ENCODE measurements around the gene IMMT. TPM values are rescaled to one million over a fixed set of nuclear protein-coding genes. Genes with fewer than 3 reads are reported as not detected.

The IMMT gene
- total and polyA plus RNA-seq, 2 experiments from 2014 or later = 71.0 to 96.7 TPM

- H4K20me1 ChIP-seq (replicated peaks; ENCODE audit: insufficient read depth) = peaks cover 17% of the 10 kb centered on the region
- no peaks in the 10 kb centered on the region for H3K79me2 ChIP-seq (replicated peaks; ENCODE audit: insufficient read depth)
- H3K27ac ChIP-seq (ENCODE audit: low read depth) = no peak overlapping the region
- ATAC-seq (no peak), DNase-seq (ENCODE audit: low spot score) (no peak)
- no peak overlapping the region for H2AFZ ChIP-seq
- no peak overlapping the region for H3K4me3 ChIP-seq
- H3K27me3 ChIP-seq (ENCODE audit: insufficient read depth) = no peaks in the 10 kb centered on the region
- H3K36me3 ChIP-seq (ENCODE audit: insufficient read depth) = peaks cover 82% of the 10 kb centered on the region
- TF ChIP-seq ZNF331 (CRISPR knock-in tag; IDR thresholded peaks at IDR 0.05; ENCODE audit: low read depth) = no peak
- Mint-ChIP-seq H3K4me1 (peaks cover 7% of the 10 kb centered on the region; the same call in 2 of the 3 replicates), H3K36me3 (ENCODE audit: low read depth) (peaks cover 95% of the 10 kb centered on the region), H3K27ac (no peak overlapping the region), H3K4me3 (no peak overlapping the region), H3K27me3 (ENCODE audit: insufficient read depth, low read depth, poor library complexity) (peaks cover 3% of the 10 kb centered on the region), H3K9me3 (no peaks in the 10 kb centered on the region)
- H3K4me1 ChIP-seq (ENCODE audit: insufficient read depth) = no peaks in the 10 kb centered on the region
- H3F3A ChIP-seq (replicated peaks; ENCODE audit: low read depth) = peaks cover 11% of the 10 kb centered on the region
- no peaks in the 10 kb centered on the region for H3K9me2 ChIP-seq (ENCODE audit: insufficient read depth)
- no peak overlapping the region for H3K4me2 ChIP-seq
Measured at GRCh38 chr2:86136141-86136540, 59.1 kb downstream of the IMMT start.

- Histone ChIP-seq H2AFZ (no peak overlapping the region), H3K4me1 (ENCODE audit: insufficient read depth) (no peaks in the 10 kb centered on the region), H3K9me2 (ENCODE audit: insufficient read depth) (no peaks in the 10 kb centered on the region), H3F3A (replicated peaks; ENCODE audit: low read depth) (peaks cover 8% of the 10 kb centered on the region; the same call in 1 of the 2 replicates), H3K27me3 (ENCODE audit: insufficient read depth) (no peaks in the 10 kb centered on the region), H3K79me2 (replicated peaks; ENCODE audit: insufficient read depth) (no peaks in the 10 kb centered on the region), H3K4me2 (no peak overlapping the region), H3K36me3 (ENCODE audit: insufficient read depth) (peaks cover 86% of the 10 kb centered on the region), H3K27ac (ENCODE audit: low read depth) (no peak overlapping the region), H4K20me1 (replicated peaks; ENCODE audit: insufficient read depth) (peaks cover 17% of the 10 kb centered on the region), H3K4me3 (no peak overlapping the region)
- Mint-ChIP-seq H3K4me3 (no peak overlapping the region), H3K4me1 (peaks cover 7% of the 10 kb centered on the region; the same call in 2 of the 3 replicates), H3K36me3 (ENCODE audit: low read depth) (peaks cover 96% of the 10 kb centered on the region), H3K9me3 (no peaks in the 10 kb centered on the region), H3K27ac (peak overlapping the region; percentile 45; the same call in 1 of the 2 replicates), H3K27me3 (ENCODE audit: insufficient read depth, low read depth, poor library complexity) (peaks cover 3% of the 10 kb centered on the region)
- DNase-seq (ENCODE audit: low spot score) (no peak), ATAC-seq (no peak)
- TF ChIP-seq CTCF (conservative IDR thresholded peaks at IDR 0.05; ENCODE audit: low read depth in 2 of 2) = no peak
- no peak for TF ChIP-seq POLR2AphosphoS5 (IDR thresholded peaks at IDR 0.05; ENCODE audit: low read depth)
- TF ChIP-seq NANOG (IDR thresholded peaks at IDR 0.05; ENCODE audit: borderline replicate concordance) = no peak
- no peak for TF ChIP-seq EZH2 (IDR thresholded peaks at IDR 0.05; ENCODE audit: low read depth, unreplicated experiment)
- no peak for TF ChIP-seq JUNB (IDR thresholded peaks at IDR 0.05; ENCODE audit: unreplicated experiment)
- TF ChIP-seq ZNF331 (CRISPR knock-in tag; IDR thresholded peaks at IDR 0.05; ENCODE audit: low read depth) = no peak
- no peak for TF ChIP-seq EZH2phosphoT487 (IDR thresholded peaks at IDR 0.05; ENCODE audit: unreplicated experiment)
- no peak for TF ChIP-seq STAT1 (IDR thresholded peaks at IDR 0.05; ENCODE audit: unreplicated experiment)
- no peak for TF ChIP-seq ZNF114 (CRISPR knock-in tag; IDR thresholded peaks at IDR 0.05)
Measured at GRCh38 chr2:86135653-86136052, 59.6 kb downstream of the IMMT start.

- Mint-ChIP-seq H3K36me3 (ENCODE audit: low read depth) (peaks cover 99% of the 10 kb centered on the region), H3K9me3 (no peaks in the 10 kb centered on the region), H3K27ac (peak overlapping the region; percentile 23; the same call in 1 of the 2 replicates), H3K4me3 (no peak overlapping the region), H3K4me1 (peaks cover 7% of the 10 kb centered on the region; the same call in 2 of the 3 replicates), H3K27me3 (ENCODE audit: insufficient read depth, low read depth, poor library complexity) (peaks cover 3% of the 10 kb centered on the region)
- Histone ChIP-seq H3F3A (replicated peaks; ENCODE audit: low read depth) (peaks cover 8% of the 10 kb centered on the region; the same call in 1 of the 2 replicates), H3K27ac (ENCODE audit: low read depth) (no peak overlapping the region), H3K4me2 (no peak overlapping the region), H3K4me1 (ENCODE audit: insufficient read depth) (no peaks in the 10 kb centered on the region), H3K79me2 (replicated peaks; ENCODE audit: insufficient read depth) (no peaks in the 10 kb centered on the region), H2AFZ (no peak overlapping the region), H3K9me2 (ENCODE audit: insufficient read depth) (no peaks in the 10 kb centered on the region), H4K20me1 (replicated peaks; ENCODE audit: insufficient read depth) (peaks cover 15% of the 10 kb centered on the region), H3K27me3 (ENCODE audit: insufficient read depth) (no peaks in the 10 kb centered on the region), H3K4me3 (no peak overlapping the region), H3K36me3 (ENCODE audit: insufficient read depth) (peaks cover 88% of the 10 kb centered on the region)
- ATAC-seq (peak; percentile 57), DNase-seq (ENCODE audit: low spot score) (no peak)
- no peak for TF ChIP-seq CTCF (conservative IDR thresholded peaks at IDR 0.05; ENCODE audit: low read depth in 2 of 2)
- no peak for TF ChIP-seq ETS1 (IDR thresholded peaks at IDR 0.05)
- no peak for TF ChIP-seq STAT1 (IDR thresholded peaks at IDR 0.05; ENCODE audit: unreplicated experiment)
- no peak for TF ChIP-seq ZNF114 (CRISPR knock-in tag; IDR thresholded peaks at IDR 0.05)
- TF ChIP-seq JUNB (IDR thresholded peaks at IDR 0.05; ENCODE audit: unreplicated experiment) = no peak
- TF ChIP-seq CREB1 (CRISPR knock-in tag; IDR thresholded peaks at IDR 0.05; ENCODE audit: low read depth) = no peak
- no peak for TF ChIP-seq ZNF331 (CRISPR knock-in tag; IDR thresholded peaks at IDR 0.05; ENCODE audit: low read depth)
- no peak for TF ChIP-seq EZH2phosphoT487 (IDR thresholded peaks at IDR 0.05; ENCODE audit: unreplicated experiment)
Measured at GRCh38 chr2:86134709-86135108, 60.6 kb downstream of the IMMT start.
